ENCODE measurements around the gene FLG. TPM values are rescaled to one million over a fixed set of nuclear protein-coding genes. Genes with fewer than 3 reads are reported as not detected.

FLG gene
- total and polyA plus RNA-seq, 2 of the 4 experiments (the other 2 are of a cell fraction) = under 0.01 TPM; not detected in 1

DNA sequence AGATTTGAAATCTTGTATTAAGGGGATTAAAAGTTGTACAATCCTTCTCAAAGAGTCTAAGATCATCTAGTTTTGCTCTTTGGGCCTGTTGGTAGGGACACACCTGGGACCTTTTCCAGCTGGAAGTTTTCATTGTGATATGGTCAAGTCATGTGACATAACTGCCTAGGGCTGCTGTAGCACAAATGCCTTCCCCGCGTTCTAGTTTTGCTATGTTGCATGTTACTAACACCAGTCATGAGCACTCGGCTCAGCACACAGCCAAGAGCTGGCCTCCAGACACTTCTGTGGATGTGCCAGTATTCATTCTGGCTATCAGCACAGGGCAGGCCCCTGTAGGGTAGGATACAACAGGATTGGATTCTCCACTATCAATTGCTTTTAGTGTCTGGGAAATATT, 49.4 kb upstream of the FLG start:
- Histone ChIP-seq H2BK5ac (ENCODE audit: low read depth, low read length, poor library complexity, severe bottlenecking) (no peak overlapping the region), H2AK9ac (replicated peaks; ENCODE audit: low read depth, low read length, poor library complexity) (no peak overlapping the region), H3K27ac (ENCODE audit: insufficient read depth, low read length) (no peak overlapping the region), H3K27me3 (ENCODE audit: control insufficient read depth, insufficient read depth, low read length) (no peaks in the 10 kb centered on the region), H3K9ac (ENCODE audit: low read depth, low read length) (no peak overlapping the region), H4K91ac (ENCODE audit: insufficient read depth, low read depth, low read length) (no peak overlapping the region), H2BK20ac (ENCODE audit: low read depth, low read length) (no peak overlapping the region), H4K20me1 (ENCODE audit: insufficient read depth, low read length) (no peaks in the 10 kb centered on the region), H3K14ac (replicated peaks; ENCODE audit: low read depth, low read length) (no peak overlapping the region), H3K4me1 (ENCODE audit: control insufficient read depth, insufficient read depth, low read length) (no peaks in the 10 kb centered on the region), H3K9me3 (ENCODE audit: control insufficient read depth, insufficient read depth, low read length) (no peaks in the 10 kb centered on the region), H3K79me1 (ENCODE audit: low read depth in 1 of 2, low read length in 2 of 2) (no peaks in the 10 kb centered on the region), H3K9me1 (ENCODE audit: insufficient read depth, low read length) (no peaks in the 10 kb centered on the region), H3K56ac (ENCODE audit: extremely low read depth, insufficient read depth, low read length) (no peak overlapping the region), H2BK120ac (ENCODE audit: low read depth, low read length) (no peak overlapping the region), H2AFZ (replicated peaks; ENCODE audit: low read length, poor library complexity) (no peak overlapping the region), H2BK15ac (ENCODE audit: low read depth, low read length) (no peak overlapping the region), H3K4me3 (ENCODE audit: insufficient read depth, low read depth, low read length) (no peak overlapping the region), H3K4me2 (ENCODE audit: low read depth, low read length) (no peak overlapping the region), H4K5ac (ENCODE audit: low read depth, low read length) (no peak overlapping the region), H3K36me3 (ENCODE audit: control insufficient read depth, insufficient read depth, low read length) (no peaks in the 10 kb centered on the region), H4K8ac (ENCODE audit: low read depth in 2 of 2, low read length in 2 of 2) (no peak overlapping the region), H3K18ac (ENCODE audit: low read depth, low read length) (no peak overlapping the region), H2AK5ac (ENCODE audit: low read depth, low read length) (no peak overlapping the region), H3K4ac (ENCODE audit: low read depth, low read length) (no peak overlapping the region), H3K23ac (ENCODE audit: low read depth, low read length) (no peak overlapping the region)
- dilution Hi-C loops (cut with HindIII; ENCODE audit: low sequenced_read_pairs, unreplicated experiment) = no loop called here
- in situ Hi-C loops (cut with MboI; ENCODE audit: low sequenced_read_pairs) = no loop called here
- intact Hi-C loops (cut with micrococcal nuclease) = no loop called here
- 60% methylated on average over 2 of the region's 3 CpGs; no CpG with 5 or more reads in 1 of the 2 experiments for whole genome bisulfite sequencing, 2 experiments (ENCODE audit: extremely low coverage in 2 of 2, insufficient read length in 1 of 2)
- no TSS peak for BruUV-seq (replicated peaks)
- ChIA-PET POLR2A (ENCODE audit: unreplicated experiment) (no interaction called here), CTCF (no interaction called here)
- DNase-seq = no peak
- TF ChIP-seq FOS (IDR thresholded peaks at IDR 0.05; ENCODE audit: low read depth, low read length) (no peak), CHD1 (IDR thresholded peaks at IDR 0.05; ENCODE audit: low read depth, low read length) (no peak), SMC3 (IDR thresholded peaks at IDR 0.05; ENCODE audit: low read depth, low read length) (no peak), NFE2L2 (IDR thresholded peaks at IDR 0.05; ENCODE audit: low read depth, low read length) (no peak), MXI1 (IDR thresholded peaks at IDR 0.05; ENCODE audit: borderline replicate concordance, low read depth, low read length) (no peak), ELK1 (IDR thresholded peaks at IDR 0.05; ENCODE audit: borderline replicate concordance, low read depth, low read length) (no peak), MAZ (IDR thresholded peaks at IDR 0.05; ENCODE audit: borderline replicate concordance, low read depth, low read length) (no peak)
- ATAC-seq (ENCODE audit: low read depth) = no peak

Data from IMR-90 (cell line).